ENCODE data around the gene RNASE13.

Gene RNASE13

DNA sequence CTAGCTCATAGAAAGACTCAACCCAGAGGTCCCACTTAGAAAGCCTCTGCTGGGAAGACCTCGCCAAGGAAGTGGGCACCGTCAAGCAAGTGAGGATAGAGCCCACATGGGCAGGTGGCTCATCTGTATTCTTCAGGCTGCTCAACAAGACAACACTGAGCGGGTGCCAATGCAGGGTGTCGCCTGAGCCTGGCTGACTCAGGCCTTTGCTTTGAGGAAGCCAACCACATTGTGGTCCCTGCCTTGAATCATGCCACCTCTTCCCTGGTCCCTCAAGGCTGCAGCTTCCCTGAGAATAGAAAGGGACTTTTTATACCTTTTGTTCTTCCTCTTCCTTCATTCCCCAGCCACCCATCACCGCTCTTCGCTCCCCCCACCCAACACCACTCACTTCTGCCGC is 2.1 kb upstream of the RNASE13 start:
- no peak overlapping the region for H3K4me3 ChIP-seq (ENCODE audit: low read depth, low read length)
- TF ChIP-seq, protein P1, sequence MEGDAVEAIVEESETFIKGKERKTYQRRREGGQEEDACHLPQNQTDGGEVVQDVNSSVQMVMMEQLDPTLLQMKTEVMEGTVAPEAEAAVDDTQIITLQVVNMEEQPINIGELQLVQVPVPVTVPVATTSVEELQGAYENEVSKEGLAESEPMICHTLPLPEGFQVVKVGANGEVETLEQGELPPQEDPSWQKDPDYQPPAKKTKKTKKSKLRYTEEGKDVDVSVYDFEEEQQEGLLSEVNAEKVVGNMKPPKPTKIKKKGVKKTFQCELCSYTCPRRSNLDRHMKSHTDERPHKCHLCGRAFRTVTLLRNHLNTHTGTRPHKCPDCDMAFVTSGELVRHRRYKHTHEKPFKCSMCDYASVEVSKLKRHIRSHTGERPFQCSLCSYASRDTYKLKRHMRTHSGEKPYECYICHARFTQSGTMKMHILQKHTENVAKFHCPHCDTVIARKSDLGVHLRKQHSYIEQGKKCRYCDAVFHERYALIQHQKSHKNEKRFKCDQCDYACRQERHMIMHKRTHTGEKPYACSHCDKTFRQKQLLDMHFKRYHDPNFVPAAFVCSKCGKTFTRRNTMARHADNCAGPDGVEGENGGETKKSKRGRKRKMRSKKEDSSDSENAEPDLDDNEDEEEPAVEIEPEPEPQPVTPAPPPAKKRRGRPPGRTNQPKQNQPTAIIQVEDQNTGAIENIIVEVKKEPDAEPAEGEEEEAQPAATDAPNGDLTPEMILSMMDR (IDR thresholded peaks at IDR 0.05; ENCODE audit: low read depth, low read length, missing control alignments): no peak
- DNase-seq (ENCODE audit: low read depth): no peak

DNA sequence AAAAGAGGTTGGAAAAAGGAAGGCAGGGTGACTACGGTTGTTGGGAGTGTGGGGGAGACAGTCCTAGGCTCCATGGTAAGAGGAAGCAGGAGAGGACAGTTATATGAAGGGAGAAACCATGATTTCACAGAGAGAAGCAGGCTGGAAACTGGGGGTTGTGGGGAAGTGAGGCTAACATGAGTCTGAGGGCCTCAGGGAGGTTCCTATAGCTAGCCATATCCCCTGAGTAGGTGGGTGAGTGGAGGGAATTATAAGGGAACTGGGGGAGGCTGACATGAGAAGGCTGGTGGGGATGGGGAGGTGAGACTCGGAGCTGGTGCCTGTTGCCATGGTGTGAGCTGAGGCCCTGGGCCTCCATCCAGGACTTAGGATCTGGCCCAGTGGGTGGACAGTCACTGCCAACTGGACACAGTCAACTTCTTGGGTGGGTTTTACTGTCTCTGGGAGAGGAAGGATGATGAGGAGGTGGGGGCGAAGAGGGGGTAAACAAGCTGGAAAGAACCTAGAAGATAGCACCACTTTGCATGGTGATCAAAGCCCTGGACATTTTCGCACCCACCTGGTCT is 1.4 kb downstream of the RNASE13 start:
- no peak overlapping the region for H3K4me3 ChIP-seq (ENCODE audit: low read depth, low read length)
- no peak for DNase-seq (ENCODE audit: low read depth)
- TF ChIP-seq, protein P1 (IDR thresholded peaks at IDR 0.05; ENCODE audit: low read depth, low read length, missing control alignments): no peak

DNA sequence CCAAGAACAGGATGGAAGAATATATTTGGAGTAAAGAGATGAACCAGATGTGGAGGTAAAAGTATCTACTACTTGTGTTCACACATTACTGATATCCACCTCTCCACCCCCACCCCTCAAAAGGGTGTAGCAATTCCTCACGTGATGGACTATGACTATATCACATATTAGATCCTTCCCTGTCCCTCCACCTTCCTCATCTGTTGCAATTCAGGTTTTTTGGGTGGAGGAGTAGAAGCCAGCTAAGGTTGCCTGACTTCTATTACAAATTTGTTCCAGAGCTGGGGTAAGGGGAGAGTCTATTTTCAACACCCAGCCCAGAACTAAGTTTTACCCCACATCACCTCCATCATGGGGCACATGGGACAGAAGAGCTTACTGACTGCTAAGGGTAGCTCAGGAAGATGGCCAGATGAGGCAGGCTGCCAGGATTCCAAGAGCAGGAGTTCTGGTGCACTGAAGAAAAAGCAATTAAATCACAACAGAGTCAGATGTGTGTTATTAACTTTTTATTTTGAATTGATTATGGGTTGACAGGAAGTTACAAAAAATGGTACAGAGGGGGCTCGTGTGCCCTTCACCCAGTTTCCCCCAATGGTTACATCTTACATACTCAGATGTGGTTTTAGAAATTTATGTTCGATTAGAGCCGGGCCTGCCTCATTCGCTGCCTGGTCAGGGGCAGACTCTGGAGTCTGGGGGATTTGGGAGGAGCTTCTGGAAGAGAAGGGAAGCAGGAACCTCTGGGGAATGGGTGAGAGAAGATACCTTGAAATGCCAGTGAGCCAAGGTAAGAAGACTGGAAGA is 2.1 kb downstream of the RNASE13 start:
- H3K4me3 ChIP-seq (ENCODE audit: low read depth, low read length): no peak overlapping the region
- no peak for DNase-seq (ENCODE audit: low read depth)
- TF ChIP-seq, protein P1 (IDR thresholded peaks at IDR 0.05; ENCODE audit: low read depth, low read length, missing control alignments): no peak

DNA sequence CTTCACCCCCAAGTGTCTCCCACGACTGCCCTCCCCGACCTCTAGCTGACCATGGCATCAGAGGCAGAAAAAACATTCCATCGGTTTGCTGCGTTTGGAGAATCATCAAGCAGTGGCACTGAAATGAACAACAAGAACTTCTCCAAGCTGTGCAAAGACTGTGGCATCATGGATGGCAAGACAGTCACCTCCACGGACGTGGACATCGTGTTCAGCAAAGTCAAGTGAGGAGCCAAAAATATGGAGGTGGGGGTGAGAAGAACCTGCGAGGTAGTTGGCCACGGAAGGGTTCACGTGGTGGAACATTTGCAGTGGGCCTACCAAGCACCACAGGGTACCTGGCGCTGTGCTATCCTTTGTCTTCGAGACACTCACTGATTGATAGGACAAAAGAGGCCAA is 4.1 kb downstream of the RNASE13 start:
- TF ChIP-seq, protein P1 (IDR thresholded peaks at IDR 0.05; ENCODE audit: low read depth, low read length, missing control alignments): no peak
- no peak overlapping the region for H3K4me3 ChIP-seq (ENCODE audit: low read depth, low read length)
- no peak for DNase-seq (ENCODE audit: low read depth)

DNA sequence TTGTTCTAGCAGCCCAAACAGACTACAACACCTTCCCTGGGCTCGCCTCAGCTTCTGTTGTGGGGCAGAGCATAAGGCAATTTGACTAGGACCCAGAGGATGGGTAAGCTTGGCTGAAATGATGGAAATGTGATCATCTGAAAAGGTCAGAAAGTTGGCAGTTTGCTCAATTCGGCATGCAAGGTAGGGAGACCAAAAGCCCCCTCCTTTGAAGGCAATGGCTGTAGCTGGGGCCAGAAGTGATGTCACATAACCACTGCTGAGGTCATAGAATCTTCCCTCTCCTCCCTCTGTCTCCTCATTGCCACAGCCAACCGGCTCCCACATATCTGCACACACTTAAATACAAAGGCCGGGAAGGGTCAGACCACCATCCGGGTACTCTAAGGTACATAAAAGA is 4.7 kb downstream of the RNASE13 start, which contains the start of gene TPPP2:
TPPP2 (plus strand) TSS at position 301 of the 400 bp plus-strand sequence. CDS start 365 bp downstream, outside the sequence.
- TF ChIP-seq, protein P1 (IDR thresholded peaks at IDR 0.05; ENCODE audit: low read depth, low read length, missing control alignments): no peak
- no peak within 1 kb of the TSS for H3K4me3 ChIP-seq (ENCODE audit: low read depth, low read length)
- DNase-seq (ENCODE audit: low read depth): no peak

DNA sequence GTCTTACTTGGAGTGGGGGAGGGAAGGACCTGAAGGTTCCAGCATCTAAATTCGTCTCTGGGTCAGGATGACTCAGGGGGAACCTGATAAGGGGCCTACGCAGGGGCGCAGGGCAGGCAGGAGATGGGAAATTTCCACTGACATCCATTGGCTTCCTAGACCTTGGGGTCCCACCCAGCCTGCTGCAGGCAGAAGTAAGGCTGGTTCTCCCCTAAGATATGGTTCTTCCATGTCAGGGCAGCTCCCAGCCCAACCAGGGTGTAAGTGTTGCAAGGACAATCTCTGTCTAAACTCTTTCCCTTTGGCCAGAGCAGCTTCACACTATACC is 7.7 kb downstream of the RNASE13 start:
- no peak for DNase-seq (ENCODE audit: low read depth)
- TF ChIP-seq, protein P1 (IDR thresholded peaks at IDR 0.05; ENCODE audit: low read depth, low read length, missing control alignments): no peak
- no peak overlapping the region for H3K4me3 ChIP-seq (ENCODE audit: low read depth, low read length)
